SU-DHL-6 (cell line): ENCODE results near the gene DDIT3.

Experiments used
- CTCF ChIP-seq: fragments of 200-600 bp; sonication (generic); IDR thresholded peaks from one replicate; pipeline ENCODE4 v1.5.1; 2017; ENCODE audit warnings: antibody characterized with exemption, mild to moderate bottlenecking, low read length, moderate library complexity; ENCODE audit not compliant: insufficient read depth, poor library complexity, severe bottlenecking
- EZH2phosphoT487 ChIP-seq: fragments of 200-600 bp; sonication (generic), shearing (Covaris generic); conservative IDR thresholded peaks from 2 replicates; pipeline ENCODE4 v1.6.1; 2018; ENCODE audit warnings: mild to moderate bottlenecking, antibody characterized with exemption, low read length, moderate library complexity, mixed read lengths

GRCh38 chr12:57554897-57555296 lies 34.6 kb upstream of the DDIT3 start:
- TF ChIP-seq CTCF (no peak), EZH2phosphoT487 (no peak)
